HG03039 (cell line): ENCODE results near the gene ZDHHC18.
A peak's percentile ranks its signal among the peaks of the same experiment; 100 is the strongest.

Experiments
- ATAC-seq: cut with Tn5 transposase; IDR thresholded peaks from one replicate; pipeline ENCODE4 v1.9.1; 2021; ENCODE audit warnings: mild to moderate bottlenecking, moderate library complexity; ENCODE audit not compliant: unreplicated experiment

ZDHHC18 gene, protein sequence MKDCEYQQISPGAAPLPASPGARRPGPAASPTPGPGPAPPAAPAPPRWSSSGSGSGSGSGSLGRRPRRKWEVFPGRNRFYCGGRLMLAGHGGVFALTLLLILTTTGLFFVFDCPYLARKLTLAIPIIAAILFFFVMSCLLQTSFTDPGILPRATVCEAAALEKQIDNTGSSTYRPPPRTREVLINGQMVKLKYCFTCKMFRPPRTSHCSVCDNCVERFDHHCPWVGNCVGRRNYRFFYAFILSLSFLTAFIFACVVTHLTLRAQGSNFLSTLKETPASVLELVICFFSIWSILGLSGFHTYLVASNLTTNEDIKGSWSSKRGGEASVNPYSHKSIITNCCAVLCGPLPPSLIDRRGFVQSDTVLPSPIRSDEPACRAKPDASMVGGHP

DNA sequence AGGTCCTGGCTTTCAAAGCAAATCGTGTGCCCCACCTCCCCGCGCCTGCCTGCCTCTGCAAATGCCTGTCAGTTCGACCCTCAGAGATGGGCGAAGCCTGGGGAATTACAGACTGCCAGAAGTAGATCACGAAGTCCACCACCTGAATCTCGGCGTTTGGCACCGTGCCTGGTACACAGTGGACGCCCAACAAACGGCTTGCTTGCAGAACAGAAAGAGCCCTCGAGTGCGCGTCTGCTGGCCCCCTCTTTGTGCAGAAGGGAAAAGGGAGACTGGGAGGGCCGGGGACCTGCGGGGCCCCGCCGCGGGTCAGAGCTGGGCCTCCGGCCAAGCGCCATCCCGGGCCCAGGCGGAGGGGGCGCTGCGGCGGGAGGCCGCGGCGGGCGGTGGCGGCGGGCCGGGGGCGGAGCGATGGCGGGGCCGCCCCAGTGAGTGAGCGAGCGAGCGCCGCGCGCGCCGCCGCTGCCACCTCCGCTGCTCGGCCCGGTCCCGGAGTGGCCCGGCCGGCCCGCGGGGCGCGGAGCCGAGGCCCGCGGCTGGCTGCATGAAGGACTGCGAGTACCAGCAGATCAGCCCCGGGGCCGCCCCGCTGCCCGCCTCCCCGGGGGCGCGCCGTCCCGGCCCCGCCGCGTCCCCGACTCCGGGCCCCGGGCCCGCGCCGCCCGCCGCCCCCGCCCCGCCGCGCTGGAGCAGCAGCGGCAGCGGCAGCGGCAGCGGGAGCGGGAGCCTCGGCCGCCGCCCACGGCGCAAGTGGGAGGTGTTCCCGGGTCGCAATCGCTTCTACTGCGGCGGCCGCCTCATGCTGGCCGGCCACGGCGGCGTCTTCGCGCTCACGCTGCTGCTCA is at the start of gene ZDHHC18:
Gene ZDHHC18 (plus strand): TSS at position 428 of the 845 bp plus-strand sequence. CDS start 117 bp downstream, at position 545.
- peak; percentile 72 for ATAC-seq

DNA sequence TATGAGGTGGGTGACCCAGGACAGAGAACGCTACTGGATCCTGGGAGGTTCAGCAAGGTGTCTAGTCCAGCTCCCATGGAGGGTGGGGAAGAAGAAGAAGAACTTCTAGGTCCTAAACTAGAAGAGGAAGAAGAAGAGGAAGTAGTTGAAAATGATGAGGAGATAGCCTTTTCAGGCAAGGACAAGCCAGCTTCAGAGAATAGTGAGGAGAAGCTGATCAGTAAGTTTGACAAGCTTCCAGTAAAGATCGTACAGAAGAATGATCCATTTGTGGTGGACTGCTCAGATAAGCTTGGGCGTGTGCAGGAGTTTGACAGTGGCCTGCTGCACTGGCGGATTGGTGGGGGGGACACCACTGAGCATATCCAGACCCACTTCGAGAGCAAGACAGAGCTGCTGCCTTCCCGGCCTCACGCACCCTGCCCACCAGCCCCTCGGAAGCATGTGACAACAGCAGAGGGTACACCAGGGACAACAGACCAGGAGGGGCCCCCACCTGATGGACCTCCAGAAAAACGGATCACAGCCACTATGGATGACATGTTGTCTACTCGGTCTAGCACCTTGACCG is 47.3 kb upstream of the ZDHHC18 start:
- ATAC-seq: no peak

DNA sequence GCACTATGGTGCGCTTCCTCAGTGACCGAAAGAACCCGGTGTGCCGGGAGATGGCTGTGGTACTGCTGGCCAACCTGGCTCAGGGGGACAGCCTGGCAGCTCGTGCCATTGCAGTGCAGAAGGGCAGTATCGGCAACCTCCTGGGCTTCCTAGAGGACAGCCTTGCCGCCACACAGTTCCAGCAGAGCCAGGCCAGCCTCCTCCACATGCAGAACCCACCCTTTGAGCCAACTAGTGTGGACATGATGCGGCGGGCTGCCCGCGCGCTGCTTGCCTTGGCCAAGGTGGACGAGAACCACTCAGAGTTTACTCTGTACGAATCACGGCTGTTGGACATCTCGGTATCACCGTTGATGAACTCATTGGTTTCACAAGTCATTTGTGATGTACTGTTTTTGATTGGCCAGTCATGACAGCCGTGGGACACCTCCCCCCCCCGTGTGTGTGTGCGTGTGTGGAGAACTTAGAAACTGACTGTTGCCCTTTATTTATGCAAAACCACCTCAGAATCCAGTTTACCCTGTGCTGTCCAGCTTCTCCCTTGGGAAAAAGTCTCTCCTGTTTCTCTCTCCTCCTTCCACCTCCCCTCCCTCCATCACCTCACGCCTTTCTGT is 46.0 kb upstream of the ZDHHC18 start:
- no peak for ATAC-seq

DNA sequence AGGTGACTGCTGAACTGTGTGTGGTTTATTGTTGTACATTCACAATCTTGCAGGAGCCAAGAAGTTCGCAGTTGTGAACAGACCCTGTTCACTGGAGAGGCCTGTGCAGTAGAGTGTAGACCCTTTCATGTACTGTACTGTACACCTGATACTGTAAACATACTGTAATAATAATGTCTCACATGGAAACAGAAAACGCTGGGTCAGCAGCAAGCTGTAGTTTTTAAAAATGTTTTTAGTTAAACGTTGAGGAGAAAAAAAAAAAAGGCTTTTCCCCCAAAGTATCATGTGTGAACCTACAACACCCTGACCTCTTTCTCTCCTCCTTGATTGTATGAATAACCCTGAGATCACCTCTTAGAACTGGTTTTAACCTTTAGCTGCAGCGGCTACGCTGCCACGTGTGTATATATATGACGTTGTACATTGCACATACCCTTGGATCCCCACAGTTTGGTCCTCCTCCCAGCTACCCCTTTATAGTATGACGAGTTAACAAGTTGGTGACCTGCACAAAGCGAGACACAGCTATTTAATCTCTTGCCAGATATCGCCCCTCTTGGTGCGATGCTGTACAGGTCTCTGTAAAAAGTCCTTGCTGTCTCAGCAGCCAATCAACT is 45.2 kb upstream of the ZDHHC18 start:
- no peak for ATAC-seq

DNA sequence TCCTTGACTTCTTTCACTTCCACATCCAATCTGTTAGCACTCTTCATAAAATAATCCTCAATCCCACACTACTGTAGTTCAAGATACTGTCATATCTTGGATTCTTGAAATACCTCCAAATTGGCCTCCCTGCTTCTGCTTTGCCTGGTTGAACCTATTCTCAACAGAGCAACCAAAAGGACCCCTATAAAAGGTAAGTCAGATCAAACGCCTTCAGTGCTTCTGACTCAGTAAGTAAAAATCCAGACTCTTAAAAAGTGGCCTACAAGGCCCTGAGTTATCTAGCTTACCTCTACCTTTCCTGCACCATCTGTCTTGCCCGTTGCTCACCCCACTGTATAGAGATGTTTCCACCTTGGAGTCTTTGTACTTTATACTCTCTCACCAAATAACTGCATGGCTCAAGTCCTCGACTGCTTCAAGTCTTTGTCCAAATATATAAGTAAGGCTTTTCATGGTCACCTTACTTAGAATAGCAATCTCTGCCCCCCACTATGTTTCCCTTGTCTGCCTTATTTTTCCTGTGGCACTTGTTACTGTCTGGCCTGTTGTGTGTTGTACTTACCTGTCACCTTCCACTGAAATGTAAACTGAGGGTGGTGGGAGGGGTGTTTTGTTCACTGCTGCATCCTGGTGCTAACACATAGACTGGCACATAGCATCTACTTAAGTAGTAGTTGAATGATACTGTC is 43.8 kb upstream of the ZDHHC18 start:
- no peak for ATAC-seq

DNA sequence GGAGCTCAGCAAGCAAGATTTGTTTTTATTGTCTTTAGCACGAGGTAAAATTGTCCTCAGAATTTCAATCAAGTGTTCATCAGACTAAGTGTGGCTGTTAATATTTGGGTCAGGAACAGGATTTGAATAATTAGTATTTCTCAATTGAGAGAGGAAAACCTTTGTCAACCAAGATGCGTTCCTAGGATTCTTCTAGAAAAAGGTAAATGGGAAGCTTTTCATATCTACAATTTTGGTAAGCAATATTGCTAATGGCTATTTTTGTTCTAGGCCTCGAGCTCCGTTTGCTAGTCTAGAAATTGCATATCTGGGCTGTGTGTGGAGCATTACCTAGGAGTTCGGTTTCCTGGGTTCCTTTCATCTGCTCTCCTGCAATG is 42.9 kb upstream of the ZDHHC18 start:
- no peak for ATAC-seq

DNA sequence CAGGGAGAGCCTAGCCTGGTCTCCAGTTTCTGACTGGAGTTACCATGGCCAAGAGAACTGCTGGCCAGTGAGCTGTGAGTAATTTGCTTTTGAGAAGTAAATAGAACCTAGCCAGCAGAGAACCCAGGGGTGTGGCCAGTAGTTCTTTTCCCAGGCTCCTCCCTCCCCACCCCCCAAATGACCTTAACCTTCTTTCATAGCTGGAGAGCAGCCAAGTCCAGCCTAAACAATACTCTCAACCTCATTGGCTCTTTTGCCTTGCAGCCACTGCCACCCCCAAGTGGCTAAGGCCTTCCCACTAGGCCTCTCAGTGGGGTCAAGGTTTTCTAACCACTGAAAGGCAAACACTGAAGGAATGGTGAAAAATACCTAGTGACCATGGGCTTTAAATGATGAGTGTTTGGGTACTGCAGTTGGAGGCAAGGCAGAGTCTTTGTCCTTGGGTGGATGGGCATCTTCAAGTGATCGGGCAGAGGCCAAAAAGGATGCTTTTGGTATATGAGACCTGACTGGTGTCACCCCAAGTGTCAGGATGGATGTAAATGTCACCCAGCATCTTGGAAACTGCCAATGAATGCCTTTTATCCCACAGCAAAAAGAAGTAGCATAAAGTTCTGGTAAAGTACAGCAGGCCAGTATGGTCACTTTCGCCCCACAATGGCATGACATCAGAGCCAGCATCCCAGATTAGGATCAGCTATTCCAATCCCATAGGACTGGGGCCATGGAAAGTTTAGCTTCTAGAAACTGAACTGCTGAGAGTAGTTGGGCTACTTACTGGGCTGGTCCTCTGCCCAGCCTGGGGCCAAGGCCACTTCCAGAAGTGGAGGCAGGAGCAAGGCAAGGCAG is 42.2 kb upstream of the ZDHHC18 start:
- no peak for ATAC-seq

DNA sequence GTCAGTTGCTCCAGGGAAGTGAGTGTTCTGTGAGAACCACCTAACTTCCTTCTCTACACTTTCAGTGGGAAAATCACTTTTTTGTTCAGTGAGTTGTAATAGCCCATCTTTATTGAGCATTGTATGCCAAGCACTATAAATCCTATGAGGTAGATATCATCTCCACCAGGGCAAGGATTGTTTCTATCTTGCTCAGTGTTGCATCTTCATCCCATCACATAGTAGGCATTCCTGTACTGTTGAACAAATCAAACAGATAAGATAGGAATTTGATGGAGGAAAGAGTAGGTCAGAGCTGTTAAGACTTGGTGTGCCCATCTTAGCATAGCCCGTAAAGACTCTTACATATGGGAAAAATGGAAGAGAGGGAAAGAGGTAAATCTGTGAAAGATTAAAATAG is 41.6 kb upstream of the ZDHHC18 start:
- ATAC-seq: no peak

DNA sequence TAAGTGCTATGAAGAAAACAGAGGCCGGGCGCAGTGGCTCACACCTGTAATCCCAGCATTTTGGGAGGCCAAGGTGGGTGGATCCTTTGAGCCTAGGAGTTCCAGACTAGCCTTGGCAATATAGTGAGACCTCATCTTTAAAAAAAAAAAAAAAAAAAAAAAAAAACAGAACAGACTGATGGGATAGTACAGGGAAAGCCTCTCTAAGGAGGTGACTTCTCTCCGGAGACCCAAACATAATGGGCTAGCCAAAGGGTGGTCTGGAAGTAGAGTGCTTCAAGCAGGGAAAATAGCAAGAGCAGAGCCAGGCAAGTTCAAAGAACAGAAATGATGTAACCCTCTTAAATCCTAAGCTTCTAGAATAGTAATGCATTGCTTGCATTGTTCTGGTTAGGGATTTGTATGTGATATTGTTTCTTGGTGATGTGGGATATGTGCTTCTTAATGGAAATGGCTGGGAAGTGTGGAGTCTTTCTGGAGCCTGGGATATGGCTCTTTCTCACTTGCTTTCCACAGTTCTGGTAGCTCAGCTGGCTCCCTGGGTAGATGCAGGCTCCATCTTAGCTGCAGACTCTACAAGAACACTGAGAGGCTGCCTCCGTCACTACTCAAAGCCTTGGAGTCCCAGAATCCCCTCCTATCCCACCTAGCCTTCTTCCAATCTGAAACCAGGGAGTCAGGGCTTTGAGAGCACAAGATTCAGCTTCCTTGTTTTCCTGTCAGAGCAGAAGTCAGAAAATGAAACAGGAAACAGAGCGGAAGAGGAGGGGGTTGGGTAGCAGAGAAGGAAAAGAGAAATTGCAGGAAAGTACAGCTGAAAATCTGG is 40.7 kb upstream of the ZDHHC18 start:
- ATAC-seq: no peak

DNA sequence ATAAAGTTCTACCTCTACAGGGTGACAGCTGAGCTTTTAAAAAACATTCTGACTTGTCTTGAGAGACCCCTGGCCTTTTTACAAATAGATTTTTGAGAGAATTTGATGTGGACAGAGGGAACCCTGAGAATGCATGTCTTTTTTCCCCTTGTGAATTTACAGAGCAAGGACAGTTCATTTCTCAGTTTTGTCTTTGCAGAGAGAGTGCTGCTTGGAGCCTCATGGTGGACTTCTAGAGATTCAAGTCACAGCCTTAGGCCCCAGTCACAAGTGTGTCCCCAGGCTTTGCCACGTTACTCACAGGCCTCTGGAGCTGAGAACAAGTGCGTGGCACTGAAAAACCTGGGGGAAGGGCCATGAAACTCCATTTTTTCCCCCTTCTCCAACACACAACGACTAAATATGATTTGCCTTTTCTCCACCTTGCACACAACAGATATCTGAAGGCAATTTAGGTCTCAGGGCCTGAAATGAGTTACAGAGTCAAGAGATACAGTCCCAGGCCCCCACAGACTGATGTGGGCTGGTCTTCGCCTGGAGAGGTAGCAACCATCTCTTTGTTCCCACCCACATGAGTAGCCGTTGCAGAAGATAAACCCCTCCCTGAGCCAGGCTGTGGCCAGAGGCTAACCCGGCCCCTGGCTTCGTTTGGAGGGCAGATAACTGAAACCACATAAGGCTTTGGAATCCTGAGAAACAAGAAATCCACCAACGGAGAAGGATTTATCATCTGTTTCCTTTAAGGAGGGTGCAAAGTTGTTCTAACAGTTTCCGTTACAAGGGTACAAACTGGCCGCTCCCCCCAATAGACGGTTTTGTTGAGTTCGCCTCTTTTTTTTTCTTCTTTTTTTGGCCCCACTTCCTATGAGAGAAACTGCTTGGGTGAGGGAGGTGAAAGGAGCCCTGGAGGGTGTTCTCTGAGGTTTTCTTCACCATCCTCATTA is 39.8 kb upstream of the ZDHHC18 start:
- no peak for ATAC-seq

DNA sequence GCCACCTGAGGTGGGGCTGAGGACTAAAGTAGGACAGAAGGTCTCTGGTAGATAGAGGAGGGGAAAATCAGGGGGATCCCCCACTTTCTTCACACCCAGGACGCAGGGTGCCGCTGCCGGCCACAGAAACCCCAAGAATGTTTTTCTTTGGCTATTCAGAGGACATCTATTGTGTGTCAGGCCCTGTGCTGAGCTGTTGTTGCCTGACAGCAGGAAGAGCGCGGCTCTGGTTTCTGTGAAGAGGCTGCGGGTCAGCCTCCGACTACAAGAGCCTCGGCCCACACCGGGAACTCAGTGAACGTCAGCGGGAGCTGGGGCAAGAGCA is 39.1 kb upstream of the ZDHHC18 start:
- peak; percentile 42 for ATAC-seq

DNA sequence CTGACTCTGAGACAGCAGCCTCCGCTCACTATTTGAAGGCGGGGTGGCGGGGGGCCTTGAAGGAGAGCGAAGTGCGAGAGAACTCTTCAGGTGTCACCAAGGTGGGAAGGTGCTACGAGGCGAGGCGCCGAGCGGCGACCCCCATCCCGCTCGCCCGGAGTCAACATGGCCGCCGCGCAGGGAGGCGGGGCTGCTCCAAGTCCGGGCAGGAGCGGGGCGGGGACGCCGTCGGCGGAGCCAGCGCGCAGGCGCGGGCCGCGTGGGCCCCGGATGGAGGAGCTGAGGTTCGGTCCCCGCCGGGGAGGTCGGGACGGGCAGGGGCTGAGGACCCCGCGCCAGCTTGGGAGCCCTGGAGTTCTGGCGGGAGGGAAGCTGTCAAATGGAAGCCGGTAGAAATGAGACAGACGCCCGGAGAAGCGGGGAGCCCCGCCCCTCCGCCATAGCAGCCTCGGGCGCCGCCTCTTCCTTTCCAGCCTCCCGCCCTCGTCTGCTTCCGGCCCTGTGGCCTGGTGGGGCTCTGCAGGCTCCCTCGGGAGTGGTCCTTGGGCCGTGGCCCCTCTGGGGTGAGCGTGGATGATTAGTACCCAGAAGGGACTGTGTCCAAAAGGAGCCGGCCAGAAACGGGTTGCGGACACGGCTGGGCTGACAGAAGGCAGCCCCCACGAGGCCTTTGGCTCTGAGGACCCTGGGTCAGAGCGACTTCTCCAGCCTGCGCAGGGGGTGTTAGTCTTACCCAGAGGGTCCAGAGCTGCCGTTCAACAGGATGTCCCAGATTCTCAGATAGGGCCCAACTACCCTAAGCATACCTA is 38.6 kb upstream of the ZDHHC18 start, which contains the start of gene PIGV:
Gene PIGV (plus strand): TSS at position 245 of the 809 bp plus-strand sequence. CDS start 2,866 bp downstream, outside the sequence.
- ATAC-seq: peak; percentile 53

DNA sequence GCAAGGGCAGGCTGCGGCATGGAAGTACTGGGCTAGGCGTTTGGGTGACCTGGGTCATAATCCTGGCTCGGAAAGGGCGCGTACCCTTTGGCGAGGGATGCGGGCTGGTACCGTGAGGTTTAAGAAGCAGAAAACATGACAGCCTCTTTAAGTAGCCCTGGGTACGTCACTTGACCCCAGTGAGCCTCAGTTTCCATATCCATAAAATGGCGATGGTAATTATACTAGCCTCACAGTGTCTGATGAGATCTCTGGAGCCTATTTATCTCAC is 38.0 kb upstream of the ZDHHC18 start:
- ATAC-seq: no peak

DNA sequence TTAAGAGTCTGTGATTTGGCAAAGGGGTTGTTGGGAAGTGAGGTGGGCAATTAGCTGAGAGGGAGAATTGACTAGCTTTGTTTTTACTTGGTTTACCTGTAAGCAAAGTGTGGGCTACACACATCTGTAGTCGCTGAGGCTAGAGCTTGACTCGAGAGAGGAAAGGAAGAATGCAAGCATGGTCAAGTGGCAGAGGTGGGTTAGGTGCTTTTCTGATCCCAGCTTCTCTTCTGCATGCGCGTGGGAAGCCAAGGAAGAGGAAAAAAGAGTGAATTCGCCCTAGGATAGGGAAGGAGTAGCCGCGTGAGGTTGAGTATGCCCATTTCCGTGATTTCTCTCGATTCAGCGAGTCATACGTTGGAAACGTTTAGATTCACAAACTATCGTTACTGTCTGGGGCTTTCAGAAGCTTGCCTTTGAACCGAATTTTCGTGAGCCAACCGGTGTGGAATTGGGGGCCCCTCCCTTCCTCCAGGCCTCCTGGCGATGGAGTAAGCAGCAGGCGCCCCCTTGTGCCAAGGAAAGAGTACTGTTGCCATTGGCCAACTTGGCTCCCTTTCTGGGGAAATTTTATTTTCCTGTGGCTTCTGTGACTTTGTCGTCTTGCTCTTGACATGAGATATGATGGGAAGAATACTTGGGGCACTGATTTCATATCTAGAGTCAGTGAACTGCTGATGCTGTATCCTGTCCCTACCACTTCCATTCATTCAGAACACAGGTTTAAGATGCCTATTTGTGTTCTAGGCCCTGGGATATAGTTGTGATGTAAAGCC is 37.5 kb upstream of the ZDHHC18 start:
- no peak for ATAC-seq

DNA sequence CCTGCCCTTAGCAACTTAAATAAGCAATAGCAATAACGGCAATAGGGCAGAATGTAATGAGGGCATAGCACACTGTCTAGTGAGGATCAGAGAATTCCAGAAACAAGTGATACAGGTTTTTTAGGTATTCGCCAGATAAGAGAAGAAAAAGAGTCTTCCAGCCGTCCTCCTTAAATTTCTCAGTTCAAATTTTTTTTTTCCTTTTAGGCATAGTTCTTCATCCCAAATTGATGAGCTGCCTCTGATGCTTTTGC is 36.9 kb upstream of the ZDHHC18 start:
- no peak for ATAC-seq

DNA sequence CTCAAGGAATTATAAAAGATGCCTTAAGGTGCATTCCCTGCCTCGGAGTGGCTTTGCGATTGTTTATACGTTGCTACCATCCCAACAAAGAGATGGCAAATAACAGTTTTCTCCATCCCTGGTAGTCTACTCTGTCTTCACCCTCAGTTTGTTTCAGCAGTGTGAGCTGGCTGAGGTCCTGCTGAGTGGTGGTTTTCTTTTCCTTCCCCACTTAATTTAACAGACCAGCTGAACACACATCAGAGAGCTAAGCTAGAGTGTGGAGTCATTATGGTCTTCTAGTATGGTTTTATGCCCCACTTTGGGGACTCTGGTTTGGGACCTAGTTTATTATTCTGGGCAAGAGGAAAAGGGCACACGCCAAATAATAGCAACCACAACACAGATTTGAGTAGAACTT is 36.6 kb upstream of the ZDHHC18 start:
- no peak for ATAC-seq
